HG03521 (cell line): ENCODE results near the gene PES1.
"Not testable (repeated sequence)": the region's sequence is repeated elsewhere in the genome, so short reads cannot be mapped to it uniquely, and the experiment has no call there.

Experiments used
- ATAC-seq: cut with Tn5 transposase; IDR thresholded peaks from one replicate; pipeline ENCODE4 v1.9.1; 2021; ENCODE audit warnings: mild to moderate bottlenecking, moderate library complexity; ENCODE audit not compliant: unreplicated experiment

PES1 gene

GRCh38 chr22:30591588-30592359, at the start of gene PES1:
Gene PES1 (minus strand): TSS chr22:30591910. CDS start chr22:30591833, 77 bp downstream.
- ATAC-seq, result peak; percentile 96

GRCh38 chr22:30640839-30641430, 49.2 kb upstream of the PES1 start:
- ATAC-seq, result no peak

- no peak for ATAC-seq
Observed at GRCh38 chr22:30640361-30640760, 48.7 kb upstream of the PES1 start.

- ATAC-seq, result no peak
Observed at GRCh38 chr22:30637701-30638114, 46.0 kb upstream of the PES1 start.

- ATAC-seq, result no peak
Observed at GRCh38 chr22:30636226-30637077, 44.7 kb upstream of the PES1 start.

- peak; percentile 59 for ATAC-seq
Observed at GRCh38 chr22:30635273-30636225, 43.8 kb upstream of the PES1 start, which contains the start of gene SLC35E4. Gene SLC35E4 (plus strand): TSS chr22:30635781. CDS start chr22:30636451, 670 bp downstream.

- peak; percentile 47 for ATAC-seq
Observed at GRCh38 chr22:30634471-30635233, 42.9 kb upstream of the PES1 start.

GRCh38 chr22:30631469-30631868, 39.8 kb upstream of the PES1 start:
- not testable (repeated sequence) for ATAC-seq

- no peak for ATAC-seq
Observed at GRCh38 chr22:30628491-30628890, 36.8 kb upstream of the PES1 start.

GRCh38 chr22:30627471-30627870, 35.8 kb upstream of the PES1 start:
- no peak for ATAC-seq

- no peak for ATAC-seq
Observed at GRCh38 chr22:30626413-30626812, 34.7 kb upstream of the PES1 start.

- not testable (repeated sequence) for ATAC-seq
Observed at GRCh38 chr22:30619909-30620308, 28.2 kb upstream of the PES1 start.

GRCh38 chr22:30617819-30618218, 26.1 kb upstream of the PES1 start:
- no peak for ATAC-seq

- ATAC-seq, result no peak
Observed at GRCh38 chr22:30615543-30615954, 23.8 kb upstream of the PES1 start.

- ATAC-seq, result no peak
Observed at GRCh38 chr22:30614879-30615278, 23.2 kb upstream of the PES1 start.

GRCh38 chr22:30614268-30614667, 22.6 kb upstream of the PES1 start:
- no peak for ATAC-seq

- no peak for ATAC-seq
Observed at GRCh38 chr22:30612789-30613188, 21.1 kb upstream of the PES1 start.

GRCh38 chr22:30611197-30611596, 19.5 kb upstream of the PES1 start:
- no peak for ATAC-seq

GRCh38 chr22:30610299-30610698, 18.6 kb upstream of the PES1 start:
- ATAC-seq, result no peak
